Bronchial epithelial cell (primary cell): ENCODE measurements around the gene SEC16A. TPM values are rescaled to one million over a fixed set of nuclear protein-coding genes. Genes with fewer than 3 reads are reported as not detected.

ENCODE experiments used
- DNase-seq: peaks from one replicate; pipeline ENCODE4 v3.0.0-alpha.2; 2010; ENCODE audit warnings: low read depth
- FAIRE-seq: peaks from 2 replicates; lab custom pipeline; 2011; peaks lifted over from hg19 to GRCh38; lab: Jason Lieb, UNC
- H3K27me3 ChIP-seq: 2 replicates; pipeline ENCODE4 v1.5.1; 2011; ENCODE audit warnings: low read length; ENCODE audit not compliant: control insufficient read depth, insufficient read depth
- H3K36me3 ChIP-seq: 2 replicates; pipeline ENCODE4 v1.5.1; 2011; ENCODE audit warnings: low read length; ENCODE audit not compliant: control insufficient read depth, insufficient read depth
- H3K4me3 ChIP-seq: 2 replicates; pipeline ENCODE4 v1.5.1; 2011; ENCODE audit warnings: mild to moderate bottlenecking, low read depth, low read length, control low read depth
- CTCF ChIP-seq: IDR thresholded peaks from 2 replicates; pipeline ENCODE4 v1.5.1; 2011; ENCODE audit warnings: mild to moderate bottlenecking, moderate library complexity, low read length, control low read depth, inconsistent platforms; ENCODE audit not compliant: insufficient read depth, severe bottlenecking
- total RNA-seq: library from RNA; depleted of rRNA; stranded (reverse); fragments of >200 nt; gene quantifications from 2 replicates; pipeline ENCODE4 v1.2.1, GENCODE V29; 2014

The SEC16A gene
- total RNA-seq, 1 donor from 2014 or later, result 13.7 TPM

GRCh38 chr9:136502196-136502595 lies 19.4 kb upstream of the SEC16A start:
- FAIRE-seq (no peak), DNase-seq (no peak)
- Histone ChIP-seq H3K36me3 (peaks cover 75% of the 10 kb centered on the region), H3K27me3 (no peaks in the 10 kb centered on the region), H3K4me3 (no peak overlapping the region)
- no peak for TF ChIP-seq CTCF

GRCh38 chr9:136501686-136502085 lies 18.8 kb upstream of the SEC16A start:
- no peaks in the 10 kb centered on the region for H3K27me3 ChIP-seq
- DNase-seq (no peak), FAIRE-seq (no peak)
- no peak overlapping the region for H3K4me3 ChIP-seq
- TF ChIP-seq CTCF, result no peak
- peaks cover 76% of the 10 kb centered on the region for H3K36me3 ChIP-seq

GRCh38 chr9:136499935-136500910 lies 17.4 kb upstream of the SEC16A start:
- DNase-seq (no peak), FAIRE-seq (no peak)
- Histone ChIP-seq H3K27me3 (no peaks in the 10 kb centered on the region), H3K36me3 (peaks cover 71% of the 10 kb centered on the region), H3K4me3 (no peak overlapping the region)
- TF ChIP-seq CTCF, result no peak

GRCh38 chr9:136499071-136499934 lies 16.5 kb upstream of the SEC16A start:
- peak; percentile 36 for FAIRE-seq
- Histone ChIP-seq H3K36me3 (peaks cover 62% of the 10 kb centered on the region), H3K27me3 (no peaks in the 10 kb centered on the region), H3K4me3 (no peak overlapping the region)
- no peak for TF ChIP-seq CTCF
- no peak for DNase-seq

GRCh38 chr9:136497916-136498695 lies 15.3 kb upstream of the SEC16A start:
- Histone ChIP-seq H3K4me3 (no peak overlapping the region), H3K27me3 (no peaks in the 10 kb centered on the region), H3K36me3 (peaks cover 50% of the 10 kb centered on the region)
- no peak for DNase-seq
- FAIRE-seq, result no peak
- TF ChIP-seq CTCF, result no peak
